ENCODE measurements around the gene SPECC1. TPM values are rescaled to one million over a fixed set of nuclear protein-coding genes. Genes with fewer than 3 reads are reported as not detected.
"Not testable (repeated sequence)": the region's sequence is repeated elsewhere in the genome, so short reads cannot be mapped to it uniquely, and the experiment has no call there.

The SPECC1 gene
- total and polyA plus RNA-seq, 2 donors (not counting 3 experiments of a cell fraction or from before 2014, with no cell fraction given), result 5.3 to 20.4 TPM

DNA sequence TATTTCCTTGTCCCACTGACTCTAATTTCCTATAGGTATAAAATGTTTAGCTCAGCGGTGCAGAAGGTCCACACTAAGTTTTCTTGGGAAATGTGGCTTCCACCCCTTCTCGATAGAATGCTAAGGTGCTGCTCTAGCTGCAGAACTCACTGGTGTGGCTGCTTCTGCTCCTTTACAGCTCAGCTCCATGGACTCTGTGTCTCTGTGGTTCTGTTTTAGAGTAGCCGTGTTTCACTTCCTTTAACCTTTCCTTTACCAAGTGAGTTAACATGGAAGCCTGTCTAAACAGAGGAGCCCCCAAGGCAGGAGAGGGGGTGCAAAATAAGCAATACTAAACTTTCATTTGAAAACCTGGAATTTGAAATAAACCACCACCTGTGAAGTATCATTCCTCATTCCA is 65.3 kb downstream of the SPECC1 start:
- H3K27me3 ChIP-seq (ENCODE audit: control insufficient read depth in 2 of 2, insufficient read depth in 2 of 2, low read length in 2 of 2), result peaks cover 0 to 4% of the 10 kb centered on the region in 2 experiments
- no peaks in the 10 kb centered on the region for H3K79me2 ChIP-seq (ENCODE audit: control insufficient read depth, insufficient read depth, low read length)
- H3K36me3 ChIP-seq (ENCODE audit: control insufficient read depth in 2 of 2, extremely low read depth in 1 of 2, insufficient read depth in 2 of 2, low read length in 2 of 2), result no peaks in the 10 kb centered on the region
- no peaks in the 10 kb centered on the region for H4K20me1 ChIP-seq (replicated peaks; ENCODE audit: control insufficient read depth, extremely low read depth, insufficient read depth, low read length)
- no peak overlapping the region for H3K4me3 ChIP-seq (replicated peaks in 1 of 3; ENCODE audit: insufficient read depth in 1 of 3, low read depth in 1 of 3, low read length in 3 of 3)
- H3K9me1 ChIP-seq (replicated peaks; ENCODE audit: control insufficient read depth, extremely low read depth, insufficient read depth, low read length), result no peaks in the 10 kb centered on the region
- FAIRE-seq, result no peak
- H3K9ac ChIP-seq (replicated peaks; ENCODE audit: extremely low read depth, insufficient read depth, low read length), result no peak overlapping the region
- POLR2A ChIA-PET, result no interaction called here
- CTCF ChIA-PET, result no interaction called here
- BruUV-seq (replicated peaks), result no TSS peak
- intact Hi-C loops (cut with micrococcal nuclease) (no loop called here), dilution Hi-C loops (cut with MboI; ENCODE audit: extremely low pct_ligation_motif_present, low sequenced_read_pairs) (no loop called here)
- TF ChIP-seq POLR2AphosphoS5 (IDR thresholded peaks at IDR 0.05; ENCODE audit: insufficient read depth, low read depth, low read length) (no peak), MYC (IDR thresholded peaks at IDR 0.05; ENCODE audit: low read depth, low read length) (no peak), JUN (IDR thresholded peaks at IDR 0.05; ENCODE audit: borderline replicate concordance, insufficient read depth, insufficient read length, low read depth) (no peak), FOS (IDR thresholded peaks at IDR 0.05; ENCODE audit: borderline replicate concordance, insufficient read depth, low read length) (no peak), POLR2A (IDR thresholded peaks at IDR 0.05; ENCODE audit: low read depth, low read length) (no peak), EZH2 (IDR thresholded peaks at IDR 0.05; ENCODE audit: borderline replicate concordance, low read depth, low read length, severe bottlenecking) (no peak), GATA2 (IDR thresholded peaks at IDR 0.05; ENCODE audit: insufficient read depth, insufficient read length, low read depth, low read length) (no peak)
- TF ChIP-seq, protein P1, sequence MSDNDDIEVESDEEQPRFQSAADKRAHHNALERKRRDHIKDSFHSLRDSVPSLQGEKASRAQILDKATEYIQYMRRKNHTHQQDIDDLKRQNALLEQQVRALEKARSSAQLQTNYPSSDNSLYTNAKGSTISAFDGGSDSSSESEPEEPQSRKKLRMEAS (IDR thresholded peaks at IDR 0.05; ENCODE audit: insufficient read depth, insufficient read length), result no peak
- TF ChIP-seq, protein P2, sequence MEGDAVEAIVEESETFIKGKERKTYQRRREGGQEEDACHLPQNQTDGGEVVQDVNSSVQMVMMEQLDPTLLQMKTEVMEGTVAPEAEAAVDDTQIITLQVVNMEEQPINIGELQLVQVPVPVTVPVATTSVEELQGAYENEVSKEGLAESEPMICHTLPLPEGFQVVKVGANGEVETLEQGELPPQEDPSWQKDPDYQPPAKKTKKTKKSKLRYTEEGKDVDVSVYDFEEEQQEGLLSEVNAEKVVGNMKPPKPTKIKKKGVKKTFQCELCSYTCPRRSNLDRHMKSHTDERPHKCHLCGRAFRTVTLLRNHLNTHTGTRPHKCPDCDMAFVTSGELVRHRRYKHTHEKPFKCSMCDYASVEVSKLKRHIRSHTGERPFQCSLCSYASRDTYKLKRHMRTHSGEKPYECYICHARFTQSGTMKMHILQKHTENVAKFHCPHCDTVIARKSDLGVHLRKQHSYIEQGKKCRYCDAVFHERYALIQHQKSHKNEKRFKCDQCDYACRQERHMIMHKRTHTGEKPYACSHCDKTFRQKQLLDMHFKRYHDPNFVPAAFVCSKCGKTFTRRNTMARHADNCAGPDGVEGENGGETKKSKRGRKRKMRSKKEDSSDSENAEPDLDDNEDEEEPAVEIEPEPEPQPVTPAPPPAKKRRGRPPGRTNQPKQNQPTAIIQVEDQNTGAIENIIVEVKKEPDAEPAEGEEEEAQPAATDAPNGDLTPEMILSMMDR (IDR thresholded peaks at IDR 0.05; ENCODE audit: extremely low read depth in 1 of 2, insufficient read depth in 1 of 2, low read depth in 1 of 2, low read length in 2 of 2), result no peak
- DNase-seq (ENCODE audit: low read depth, low spot score), result no peak
- H3K27ac ChIP-seq (ENCODE audit: insufficient read depth, low read depth, low read length), result no peak overlapping the region
- no peak overlapping the region for H3K4me2 ChIP-seq (ENCODE audit: insufficient read depth, low read length)
- H2AFZ ChIP-seq (ENCODE audit: low read depth, low read length), result no peak overlapping the region
- no peaks in the 10 kb centered on the region for H3K9me3 ChIP-seq (replicated peaks; ENCODE audit: control insufficient read depth, insufficient read depth, low read length)
- H3K4me1 ChIP-seq (ENCODE audit: control insufficient read depth, extremely low read depth, insufficient read depth, low read length), result no peaks in the 10 kb centered on the region

DNA sequence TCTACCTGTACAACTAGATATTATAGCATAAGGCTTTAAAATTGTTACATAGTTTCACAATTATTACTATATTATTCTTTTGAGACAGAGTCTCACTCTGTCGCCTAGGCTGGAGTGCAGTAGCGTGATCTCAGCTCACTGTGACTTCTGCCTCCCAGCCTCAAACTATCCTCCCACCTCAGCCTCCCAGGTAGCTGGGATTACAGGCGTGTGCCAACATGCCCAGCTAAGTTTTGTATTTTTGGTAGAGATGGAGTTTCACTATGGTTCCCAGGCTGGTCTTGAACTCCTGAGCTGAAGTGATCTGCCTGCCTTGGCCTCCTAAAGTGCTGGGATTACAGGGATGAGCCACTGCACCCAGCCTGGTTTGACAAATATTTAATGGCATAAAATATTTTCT is 67.0 kb downstream of the SPECC1 start:
- H3K27ac ChIP-seq (ENCODE audit: insufficient read depth, low read depth, low read length); POLR2A ChIA-PET; FAIRE-seq; DNase-seq (ENCODE audit: low read depth, low spot score); dilution Hi-C loops (cut with MboI; ENCODE audit: extremely low pct_ligation_motif_present, low sequenced_read_pairs); H3K79me2 ChIP-seq (ENCODE audit: control insufficient read depth, insufficient read depth, low read length); H3K36me3 ChIP-seq (ENCODE audit: control insufficient read depth in 2 of 2, extremely low read depth in 1 of 2, insufficient read depth in 2 of 2, low read length in 2 of 2); H3K9ac ChIP-seq (replicated peaks; ENCODE audit: extremely low read depth, insufficient read depth, low read length); H4K20me1 ChIP-seq (replicated peaks; ENCODE audit: control insufficient read depth, extremely low read depth, insufficient read depth, low read length); H3K4me3 ChIP-seq (replicated peaks in 1 of 3; ENCODE audit: insufficient read depth in 1 of 3, low read depth in 1 of 3, low read length in 3 of 3); intact Hi-C loops (cut with micrococcal nuclease); H3K9me3 ChIP-seq (replicated peaks; ENCODE audit: control insufficient read depth, insufficient read depth, low read length); H3K4me1 ChIP-seq (ENCODE audit: control insufficient read depth, extremely low read depth, insufficient read depth, low read length); H3K9me1 ChIP-seq (replicated peaks; ENCODE audit: control insufficient read depth, extremely low read depth, insufficient read depth, low read length); BruUV-seq (replicated peaks); H2AFZ ChIP-seq (ENCODE audit: low read depth, low read length); H3K27me3 ChIP-seq (ENCODE audit: control insufficient read depth in 2 of 2, insufficient read depth in 2 of 2, low read length in 2 of 2); H3K4me2 ChIP-seq (ENCODE audit: insufficient read depth, low read length): not testable (repeated sequence)
- CTCF ChIA-PET, result interaction anchor here (1.0 kb wide), 1 partner anchor 81 kb away, joined by 4 read pairs; no protein-coding TSS in a partner anchor
